ENCODE data around the gene ANAPC5. TPM values are rescaled to one million over a fixed set of nuclear protein-coding genes. Genes with fewer than 3 reads are reported as not detected.
"Not testable (repeated sequence)": the region's sequence is repeated elsewhere in the genome, so short reads cannot be mapped to it uniquely, and the experiment has no call there.

Gene ANAPC5
- 114 and 118 TPM in 2 replicates for total RNA-seq (2014; rRNA removed; shearing (Covaris generic))
- polyA plus RNA-seq (2014; cell fraction: nucleus; rRNA removed), result 258 and 312 TPM in 2 replicates

- peak; percentile 99 for DNase-seq (ENCODE audit: extremely low read depth, low read depth)
Measured at GRCh38 chr12:121351820-121352681, at the start of gene ANAPC5. Gene ANAPC5 (minus strand): TSS chr12:121352411. CDS start chr12:121352340, 71 bp downstream.

GRCh38 chr12:121400332-121401139, 48.3 kb upstream of the ANAPC5 start:
- peak; percentile 11 for DNase-seq (ENCODE audit: extremely low read depth, low read depth)

DNA sequence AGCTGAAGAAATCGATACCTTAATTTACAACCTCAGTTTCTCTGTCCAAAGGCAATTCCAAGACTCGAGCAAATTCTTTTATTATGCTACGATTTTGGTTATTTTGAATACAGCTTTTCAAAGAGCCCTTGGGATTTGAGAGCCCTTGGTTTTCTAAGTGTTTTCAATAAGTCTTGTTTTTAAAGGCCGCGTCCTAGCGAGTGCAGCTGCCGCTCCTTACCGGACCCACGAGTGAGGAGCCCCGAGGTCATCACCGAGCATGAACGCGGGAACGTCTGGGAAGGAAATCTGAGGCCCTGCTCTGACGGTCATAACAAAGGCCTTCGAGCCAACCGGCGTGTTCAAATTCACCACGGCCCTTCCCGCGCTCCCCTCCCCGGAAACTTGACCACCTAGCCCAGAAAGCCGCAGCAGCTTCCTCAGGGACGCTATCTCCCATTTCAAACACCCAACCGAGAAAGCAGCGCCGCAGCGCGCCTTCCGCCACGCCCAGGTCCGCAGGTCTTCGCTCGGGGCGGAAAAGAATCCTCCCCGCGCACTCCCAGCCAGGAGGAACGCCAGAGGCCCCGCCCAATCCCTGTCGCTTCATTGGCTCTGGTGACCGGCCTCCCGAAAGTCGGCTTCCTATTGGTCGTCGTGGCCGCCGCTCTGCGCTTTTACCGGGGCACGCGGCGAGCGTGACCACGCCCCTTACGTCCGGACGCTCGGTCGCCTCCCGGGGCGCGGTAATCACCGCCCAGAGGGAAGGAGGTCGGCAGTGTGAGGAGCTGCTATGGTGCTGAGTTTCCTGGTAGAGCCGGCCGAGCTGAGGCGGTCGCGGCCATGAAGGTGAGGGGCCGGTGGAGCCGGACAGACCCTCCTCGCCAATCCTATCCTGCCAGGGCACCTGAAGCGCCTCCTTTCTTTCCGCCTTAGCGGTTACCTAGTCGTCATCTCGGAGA, 47.5 kb upstream of the ANAPC5 start, which contains the start of gene RNF34:
Gene RNF34, plus strand, starts transcription at position 728 of the 941 bp plus-strand sequence. Its CDS starts 95 bp downstream, at position 823.
- peak; percentile 99 for DNase-seq (ENCODE audit: extremely low read depth, low read depth)

DNA sequence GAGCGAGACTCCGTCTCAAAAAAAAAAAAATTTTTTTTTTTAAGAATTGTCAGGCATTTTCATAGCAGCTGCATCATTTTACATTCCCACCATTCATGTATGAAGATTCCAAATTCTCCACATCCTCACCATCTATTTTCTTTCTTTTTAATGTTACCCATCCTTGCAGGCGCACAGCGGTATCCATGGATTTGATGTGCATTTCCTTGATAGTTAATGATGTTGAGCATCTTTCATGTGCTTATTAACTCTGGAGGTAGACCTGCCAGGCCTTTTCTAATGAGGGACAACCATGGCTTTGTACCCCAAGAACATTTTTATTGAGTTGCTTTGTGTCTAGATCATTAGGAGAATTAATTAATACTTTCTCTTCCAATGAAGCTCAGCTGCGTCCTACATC, 46.1 kb upstream of the ANAPC5 start:
- no peak for DNase-seq (ENCODE audit: extremely low read depth, low read depth)

DNA sequence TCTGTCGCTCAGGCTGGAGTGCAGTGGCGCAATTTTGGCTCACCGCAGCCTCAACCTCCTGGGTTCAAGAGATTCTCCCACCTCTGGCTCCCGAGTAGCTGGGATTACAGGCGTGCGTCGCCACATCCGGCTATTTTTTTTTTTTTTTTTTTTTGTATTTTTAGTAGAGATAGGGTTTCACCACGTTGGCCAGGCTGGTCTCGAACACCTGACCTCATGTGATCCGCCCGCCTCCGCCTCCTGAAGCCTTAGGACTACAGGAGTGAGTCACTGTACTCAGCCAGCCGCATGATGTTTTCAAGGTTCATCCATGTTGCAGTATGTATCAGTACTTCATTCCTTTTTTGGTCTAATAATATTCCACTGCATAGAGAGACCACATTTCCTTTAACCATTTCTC, 45.3 kb upstream of the ANAPC5 start:
- no peak for DNase-seq (ENCODE audit: extremely low read depth, low read depth)

DNA sequence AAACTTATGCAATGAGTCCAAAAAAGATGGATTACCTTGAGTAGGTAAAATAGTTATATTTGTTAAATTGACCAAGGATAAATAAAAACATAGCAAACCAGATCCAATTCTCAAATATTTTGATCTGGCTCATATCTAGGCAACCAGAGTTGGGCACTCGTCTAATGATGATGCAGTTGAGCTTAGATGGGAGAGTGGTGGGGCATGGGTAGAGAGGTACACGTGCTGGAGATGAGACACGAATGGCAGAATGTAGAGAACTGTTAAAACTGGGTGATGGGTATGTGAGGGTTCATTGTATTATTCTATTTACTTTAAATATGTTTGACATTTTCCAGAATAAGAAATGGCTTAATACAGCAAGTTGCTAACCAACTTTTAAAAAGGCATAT, 40.1 kb upstream of the ANAPC5 start:
- DNase-seq (ENCODE audit: extremely low read depth, low read depth), result no peak

GRCh38 chr12:121391619-121392324, 39.6 kb upstream of the ANAPC5 start:
- DNase-seq (ENCODE audit: extremely low read depth, low read depth), result no peak

- DNase-seq (ENCODE audit: extremely low read depth, low read depth), result no peak
Measured at GRCh38 chr12:121390856-121391255, 38.6 kb upstream of the ANAPC5 start.

- no peak for DNase-seq (ENCODE audit: extremely low read depth, low read depth)
Measured at GRCh38 chr12:121388421-121388981, 36.3 kb upstream of the ANAPC5 start.

- DNase-seq (ENCODE audit: extremely low read depth, low read depth), result not testable (repeated sequence)
Measured at GRCh38 chr12:121384891-121385290, 32.7 kb upstream of the ANAPC5 start.

DNA sequence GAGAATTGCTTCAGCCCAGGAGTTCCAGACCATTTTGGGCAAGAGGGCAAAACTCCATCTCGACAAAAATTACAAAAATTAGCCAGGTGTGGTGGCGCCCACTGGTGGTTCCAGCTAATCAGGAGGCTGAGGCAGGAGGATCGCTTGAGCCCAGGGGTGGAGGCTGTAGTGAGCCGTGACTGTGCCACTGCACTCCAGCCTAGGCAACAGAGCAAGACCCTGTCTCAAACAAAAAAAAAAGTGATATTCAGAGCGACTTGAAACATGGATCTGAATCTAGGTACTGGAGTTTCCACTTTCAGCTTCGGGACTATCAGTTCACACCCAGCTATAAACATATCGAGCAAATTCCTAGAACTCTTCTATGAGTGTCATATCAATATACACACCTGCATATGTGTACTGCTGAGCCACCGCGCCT, 31.4 kb upstream of the ANAPC5 start:
- DNase-seq (ENCODE audit: extremely low read depth, low read depth), result no peak

GRCh38 chr12:121379945-121380344, 27.7 kb upstream of the ANAPC5 start:
- no peak for DNase-seq (ENCODE audit: extremely low read depth, low read depth)

DNA sequence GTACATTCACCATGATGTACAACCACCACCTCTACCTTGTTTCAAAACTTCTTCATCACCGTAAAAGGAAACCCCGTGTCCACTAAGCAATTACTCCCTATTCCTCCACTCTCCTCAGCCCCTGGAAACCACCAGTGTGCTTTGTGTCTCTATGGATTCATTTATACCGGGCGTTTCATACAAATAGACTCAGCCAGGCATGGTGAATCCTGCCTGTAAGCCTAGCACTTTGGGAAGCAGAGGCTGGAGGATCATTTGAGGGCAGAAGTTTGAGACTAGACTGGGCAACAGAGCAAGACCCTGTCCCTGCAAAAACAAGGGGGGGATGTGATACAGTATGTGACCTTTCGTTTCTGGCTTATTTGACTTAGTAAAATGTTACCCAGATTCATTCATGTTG, 26.5 kb upstream of the ANAPC5 start:
- no peak for DNase-seq (ENCODE audit: extremely low read depth, low read depth)

DNA sequence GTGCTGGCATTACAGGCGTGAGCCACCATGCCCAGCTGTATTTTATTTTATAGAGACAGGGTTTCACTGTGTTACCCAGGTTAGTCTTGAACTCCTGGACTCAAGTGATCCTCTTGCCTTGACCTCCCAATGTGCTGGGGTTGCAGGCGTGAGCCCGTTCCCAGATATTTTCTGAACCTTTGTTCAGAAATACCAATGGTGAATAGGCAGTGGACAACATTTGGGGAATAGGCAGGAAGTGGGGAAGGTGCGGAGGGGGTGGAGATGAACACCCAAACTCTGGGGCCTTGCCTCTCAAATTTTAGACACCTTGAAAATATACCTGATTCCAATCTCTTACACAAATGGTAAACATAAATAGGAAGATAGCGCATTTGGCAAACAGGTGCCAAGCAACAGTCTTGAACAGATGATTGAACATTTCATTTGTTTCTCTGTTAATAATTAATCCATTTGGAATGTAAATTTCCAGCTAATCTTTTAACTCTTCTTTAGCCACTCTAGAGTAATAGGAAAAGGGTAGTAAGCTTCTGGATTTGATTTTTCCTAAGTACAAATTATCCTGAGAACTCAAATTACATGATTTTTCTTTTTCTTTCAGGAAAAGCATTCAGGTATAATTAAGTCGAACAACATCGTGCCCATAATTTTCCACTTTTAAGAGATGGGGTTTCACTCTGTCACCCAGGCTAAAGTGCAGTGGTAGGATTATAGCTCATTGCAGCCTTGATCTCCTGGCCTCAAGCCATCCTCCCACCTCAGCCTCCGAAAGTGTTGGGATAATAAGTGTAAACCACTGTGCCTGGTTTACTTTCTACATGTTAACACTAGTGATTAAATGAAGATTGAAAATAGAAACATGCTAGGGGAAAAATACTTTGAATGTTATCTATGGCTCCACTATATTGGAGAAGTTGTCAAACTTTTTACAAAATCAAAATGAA, 24.8 kb upstream of the ANAPC5 start:
- DNase-seq (ENCODE audit: extremely low read depth, low read depth), result no peak

DNA sequence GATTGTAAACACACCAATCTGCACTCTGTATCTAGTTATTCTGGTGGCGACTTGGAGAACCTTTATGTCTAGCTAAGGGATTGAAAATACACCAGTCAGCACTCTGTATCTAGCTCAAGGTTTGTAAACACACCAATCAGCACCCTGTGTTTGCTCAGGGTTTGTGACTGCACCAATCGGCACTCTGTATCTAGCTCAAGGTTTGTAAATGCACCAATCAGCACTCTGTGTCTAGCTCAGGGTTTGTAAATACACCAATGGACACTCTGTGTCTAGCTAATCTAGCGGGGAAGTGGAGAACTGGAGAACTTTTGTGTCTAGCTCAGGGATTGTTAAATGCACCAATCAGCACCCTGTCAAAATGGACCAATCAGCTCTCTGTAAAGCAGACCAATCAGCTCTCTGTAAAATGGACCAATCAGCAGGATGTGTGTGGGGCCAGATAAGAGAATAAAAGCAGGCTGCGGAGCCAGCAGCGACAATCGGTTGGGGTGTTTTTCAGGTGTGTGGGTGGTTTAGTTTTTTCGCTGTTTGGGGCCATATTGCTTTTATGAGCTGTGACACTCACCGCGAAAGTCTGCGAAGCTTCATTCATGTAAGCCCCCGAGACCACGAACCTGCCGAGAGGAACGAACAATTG, 22.9 kb upstream of the ANAPC5 start:
- not testable (repeated sequence) for DNase-seq (ENCODE audit: extremely low read depth, low read depth)

GRCh38 chr12:121374336-121374735, 22.1 kb upstream of the ANAPC5 start:
- not testable (repeated sequence) for DNase-seq (ENCODE audit: extremely low read depth, low read depth)

- DNase-seq (ENCODE audit: extremely low read depth, low read depth), result no peak
Measured at GRCh38 chr12:121373755-121374154, 21.5 kb upstream of the ANAPC5 start.

- DNase-seq (ENCODE audit: extremely low read depth, low read depth), result no peak
Measured at GRCh38 chr12:121371404-121371803, 19.2 kb upstream of the ANAPC5 start.

Data from NCI-H460 (cell line).